GM18498 (cell line): ENCODE results near the gene ENKD1.

Source experiments
- ATAC-seq: cut with Tn5 transposase; IDR thresholded peaks from one replicate; pipeline ENCODE4 v1.9.1; 2021; ENCODE audit warnings: mild to moderate bottlenecking, moderate library complexity; ENCODE audit not compliant: unreplicated experiment

ENKD1 gene

DNA sequence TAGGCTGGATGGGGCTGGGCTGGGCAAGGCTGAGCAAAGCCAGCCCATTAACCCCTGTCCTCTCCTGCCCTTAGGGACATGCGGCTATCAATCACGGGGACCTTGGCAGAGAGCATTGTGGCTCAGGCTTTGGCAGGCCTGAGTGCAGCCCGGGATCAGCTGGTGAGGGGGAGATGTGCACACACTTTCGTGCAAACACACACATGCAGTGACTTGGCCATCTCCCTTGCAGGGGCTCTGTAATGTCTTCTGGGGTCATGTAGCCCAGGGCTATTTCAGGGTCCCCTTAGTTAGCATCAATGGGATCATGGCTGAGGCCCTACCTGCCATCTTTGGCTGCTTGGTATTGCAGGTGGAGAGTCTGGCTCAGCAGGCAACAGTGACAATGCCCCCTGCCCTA lies 14.7 kb downstream of the ENKD1 start:
- no peak for ATAC-seq

DNA sequence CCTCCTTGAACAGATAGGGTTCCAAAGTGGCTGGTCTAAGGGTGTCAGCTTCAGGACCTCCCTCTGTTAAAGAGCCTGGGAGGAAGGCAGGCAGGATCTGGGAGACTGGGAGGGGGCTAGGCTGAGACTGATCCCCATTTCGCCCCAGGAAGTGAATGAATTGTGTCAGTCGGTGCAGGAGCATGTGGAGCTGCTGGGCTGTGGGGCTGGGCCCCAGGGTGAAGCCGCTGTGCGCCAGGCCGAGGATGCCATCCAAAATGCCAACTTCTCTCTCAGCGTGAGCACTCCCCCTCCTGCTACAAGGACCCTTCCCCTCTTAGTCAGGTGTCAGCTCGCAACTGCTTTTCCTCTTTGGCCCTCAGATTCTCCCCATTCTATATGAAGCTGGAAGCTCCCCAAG lies 15.5 kb downstream of the ENKD1 start:
- no peak for ATAC-seq

- no peak for ATAC-seq
These were observed 16.5 kb downstream of the ENKD1 start for GRCh38 chr16:67650023-67650422.

GRCh38 chr16:67649494-67649931 lies 17.0 kb downstream of the ENKD1 start:
- ATAC-seq, result no peak

DNA sequence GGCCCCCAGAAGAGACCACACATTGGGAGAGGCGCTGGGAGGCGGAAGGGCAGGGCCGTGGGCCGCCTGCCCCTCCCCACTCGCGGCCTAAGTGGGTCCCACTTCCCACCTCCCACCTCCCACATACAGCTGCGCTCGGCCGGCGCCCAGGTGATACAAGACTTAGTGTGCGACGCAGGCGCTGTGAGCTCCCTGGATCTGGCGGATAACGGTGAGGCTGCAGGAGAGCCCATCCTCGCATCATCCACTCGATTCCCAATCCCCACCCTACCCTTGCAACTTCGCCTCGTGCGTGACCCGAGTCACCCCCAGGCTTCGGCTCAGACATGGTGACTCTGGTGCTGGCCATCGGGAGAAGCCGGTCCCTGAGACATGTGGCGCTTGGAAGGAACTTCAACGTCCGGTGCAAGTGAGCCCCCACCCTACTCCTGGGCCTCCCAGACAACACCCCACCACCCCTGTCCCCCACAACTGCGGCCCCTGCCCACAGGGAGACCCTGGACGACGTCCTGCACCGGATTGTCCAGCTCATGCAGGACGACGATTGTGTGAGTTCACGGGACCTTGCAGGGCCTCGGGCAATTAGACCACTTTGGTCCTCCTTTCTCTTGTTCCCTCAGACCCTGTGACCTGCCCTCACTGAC lies 17.7 kb downstream of the ENKD1 start:
- no peak for ATAC-seq

DNA sequence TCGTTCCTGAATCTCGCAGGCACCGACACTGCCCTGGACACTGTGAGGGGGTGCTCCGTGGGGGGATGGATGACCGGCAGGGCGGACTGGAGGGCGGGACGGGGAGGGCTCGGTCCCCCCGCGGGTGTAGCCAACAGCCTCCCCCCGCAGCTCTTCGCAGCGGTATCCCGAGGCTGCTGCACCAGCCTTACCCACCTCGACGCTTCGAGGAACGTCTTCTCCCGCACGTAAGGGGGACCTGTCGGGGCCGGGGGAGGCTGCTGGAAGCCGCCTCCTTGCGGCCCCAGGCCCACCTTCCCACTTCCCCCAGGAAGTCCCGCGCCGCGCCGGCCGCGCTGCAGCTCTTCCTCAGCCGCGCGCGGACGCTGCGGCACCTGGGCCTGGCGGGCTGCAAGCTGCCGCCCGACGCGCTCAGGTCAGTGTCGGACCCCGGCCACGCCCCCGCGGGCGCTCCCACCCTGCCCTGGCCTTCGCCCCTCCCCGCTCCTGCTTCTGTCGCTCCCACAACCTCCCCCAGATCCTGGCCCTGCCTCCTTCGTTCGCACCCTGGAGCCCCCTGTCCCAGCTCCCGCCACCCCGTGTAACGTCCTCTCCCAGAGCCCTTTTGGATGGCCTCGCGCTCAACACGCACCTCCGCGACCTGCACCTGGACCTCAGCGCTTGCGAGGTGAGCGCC lies 18.3 kb downstream of the ENKD1 start:
- ATAC-seq, result no peak

DNA sequence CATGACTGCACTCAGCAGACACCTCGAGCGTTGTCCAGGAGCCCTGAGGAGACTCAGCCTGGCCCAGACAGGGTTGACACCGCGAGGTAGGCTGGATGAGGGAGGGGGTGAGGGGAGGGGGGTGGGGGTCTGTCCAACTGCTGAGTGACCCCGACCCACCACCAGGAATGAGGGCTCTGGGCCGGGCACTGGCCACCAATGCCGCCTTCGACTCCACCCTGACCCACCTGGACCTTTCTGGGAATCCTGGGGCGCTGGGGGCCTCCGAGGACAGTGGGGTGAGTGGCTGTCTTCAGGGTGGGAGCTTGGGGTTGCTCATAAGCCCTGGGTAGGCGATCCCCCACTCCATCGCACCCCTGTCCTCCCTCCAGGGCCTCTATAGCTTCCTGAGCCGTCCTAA lies 18.9 kb downstream of the ENKD1 start:
- ATAC-seq, result no peak

DNA sequence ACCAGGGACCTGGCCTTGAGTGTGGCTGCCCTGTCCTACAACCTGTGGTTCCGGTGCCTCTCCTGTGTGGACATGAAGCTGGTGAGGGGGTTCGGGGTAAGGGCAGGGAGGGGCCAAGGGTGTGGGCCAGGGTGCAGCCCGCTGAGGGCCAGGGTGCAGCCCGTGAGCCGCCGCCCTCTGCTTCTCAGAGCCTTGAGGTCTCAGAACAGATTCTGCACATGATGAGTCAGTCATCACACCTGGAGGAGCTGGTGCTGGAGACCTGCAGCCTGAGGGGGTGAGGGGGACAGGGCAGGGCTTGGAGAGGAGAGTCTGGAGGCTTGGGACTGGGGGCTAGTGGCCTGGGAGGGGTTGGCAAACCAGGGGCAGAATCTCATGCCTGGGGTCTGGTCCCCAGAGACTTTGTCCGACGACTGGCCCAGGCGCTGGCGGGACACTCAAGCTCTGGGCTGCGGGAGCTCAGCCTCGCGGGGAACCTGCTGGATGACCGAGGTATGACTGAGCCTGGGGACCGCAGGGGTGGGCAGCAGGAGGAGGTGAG lies 19.4 kb downstream of the ENKD1 start:
- no peak for ATAC-seq

DNA sequence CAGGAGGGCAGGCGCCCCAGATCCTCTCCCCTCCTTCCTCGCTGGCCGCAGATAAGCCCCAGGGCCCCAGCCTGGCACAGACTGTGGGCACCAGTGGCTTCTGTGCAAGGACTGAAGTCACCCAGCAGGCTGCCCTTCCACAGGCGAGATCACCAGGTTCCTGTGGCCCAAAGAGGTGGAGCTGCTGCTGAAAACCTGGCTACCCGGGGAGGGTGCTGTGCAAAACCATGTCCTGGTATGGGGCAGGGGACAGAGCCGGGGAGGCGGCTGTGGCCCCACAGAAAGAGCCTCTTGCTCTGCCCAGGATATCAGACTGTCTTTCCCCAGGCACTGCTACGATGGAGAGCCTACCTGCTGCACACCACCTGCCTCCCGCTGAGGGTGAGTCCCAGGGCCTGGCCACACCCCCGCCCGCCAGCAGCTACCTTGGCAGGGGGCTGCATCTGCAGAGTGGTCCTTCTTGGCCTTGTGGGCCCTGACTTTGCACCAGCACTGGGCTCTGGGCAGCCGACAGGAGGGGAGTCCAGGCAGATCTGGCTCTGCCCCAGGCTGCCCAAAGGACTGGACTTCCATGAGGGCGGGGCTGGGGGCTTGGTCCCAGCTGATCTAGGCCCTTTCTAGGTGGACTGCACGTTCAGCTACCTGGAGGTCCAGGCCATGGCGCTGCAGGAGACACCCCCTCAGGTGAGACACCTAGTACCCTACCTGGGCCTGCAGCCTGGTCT lies 21.0 kb downstream of the ENKD1 start:
- no peak for ATAC-seq

- no peak for ATAC-seq
These were observed 22.5 kb downstream of the ENKD1 start for GRCh38 chr16:67644038-67644437.

DNA sequence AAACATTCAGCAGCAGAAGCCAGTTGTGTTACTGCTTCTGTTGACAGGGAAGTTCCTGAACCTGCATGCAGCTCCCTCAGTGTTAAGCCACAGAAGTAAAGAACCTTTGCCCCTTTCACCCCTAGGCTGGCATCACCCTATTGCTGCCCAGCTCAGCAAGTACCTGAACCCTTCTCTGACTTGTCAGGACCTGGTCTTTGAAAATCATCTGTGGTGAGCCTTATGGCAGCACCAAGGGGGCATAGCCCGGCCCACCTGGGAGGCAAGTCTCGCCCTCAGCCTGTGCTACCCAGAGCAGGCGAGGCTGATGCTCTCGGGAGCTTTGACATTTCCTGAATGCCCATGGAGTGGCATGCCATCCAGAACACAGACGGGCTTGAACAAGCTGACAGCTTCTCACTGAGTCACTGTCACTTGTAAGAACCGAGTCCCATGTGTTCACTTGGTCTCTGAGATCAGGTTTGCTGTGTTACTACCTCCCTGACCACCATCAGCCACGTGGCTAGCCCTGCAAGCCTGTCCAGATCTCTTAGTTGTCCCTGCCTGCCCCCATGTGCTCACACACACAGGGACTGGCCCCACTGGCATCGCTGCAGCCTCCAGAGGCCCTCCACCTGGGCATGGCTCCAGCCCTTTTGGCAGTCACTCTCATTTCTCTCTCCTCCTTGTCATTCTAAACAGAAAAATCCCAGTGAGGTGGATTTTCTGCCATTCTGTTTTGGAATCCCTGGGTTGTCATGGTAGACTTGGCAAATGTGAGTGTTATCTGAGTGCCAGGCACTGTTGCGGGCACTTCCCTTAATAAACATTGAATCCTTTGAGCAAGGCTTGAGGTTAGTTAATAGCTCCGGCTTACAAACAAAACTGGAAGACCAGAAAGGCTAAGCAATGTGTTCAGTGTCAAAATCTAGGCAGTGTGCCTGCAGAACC lies 24.5 kb downstream of the ENKD1 start:
- no peak for ATAC-seq

GRCh38 chr16:67637625-67638024 lies 28.9 kb downstream of the ENKD1 start:
- no peak for ATAC-seq

- ATAC-seq, result no peak
These were observed 29.8 kb downstream of the ENKD1 start for GRCh38 chr16:67636713-67637112.

GRCh38 chr16:67632415-67633172 lies 34.0 kb downstream of the ENKD1 start:
- ATAC-seq, result no peak

- no peak for ATAC-seq
These were observed 38.3 kb downstream of the ENKD1 start for GRCh38 chr16:67628216-67628615.

GRCh38 chr16:67613808-67614207 lies 52.7 kb downstream of the ENKD1 start:
- no peak for ATAC-seq
